Forelimb muscle (tissue), 1 donor: ENCODE measurements around the gene ZKSCAN4. TPM values are rescaled to one million over a fixed set of nuclear protein-coding genes. Genes with fewer than 3 reads are reported as not detected.
A peak's percentile ranks its signal among the peaks of the same experiment; 100 is the strongest.

Source experiments
- DNase-seq: peaks from one replicate; pipeline ENCODE4 v3.0.0-alpha.2; 2013; ENCODE audit warnings: low read depth
- polyA plus RNA-seq: library from polyadenylated mRNA; unstranded; fragments of 120-200 nt; gene quantifications from one replicate; pipeline ENCODE4 v1.2.1, GENCODE V29; 2013; ENCODE audit not compliant: insufficient read length

The ZKSCAN4 gene
- polyA plus RNA-seq, result 5.5 TPM

DNA sequence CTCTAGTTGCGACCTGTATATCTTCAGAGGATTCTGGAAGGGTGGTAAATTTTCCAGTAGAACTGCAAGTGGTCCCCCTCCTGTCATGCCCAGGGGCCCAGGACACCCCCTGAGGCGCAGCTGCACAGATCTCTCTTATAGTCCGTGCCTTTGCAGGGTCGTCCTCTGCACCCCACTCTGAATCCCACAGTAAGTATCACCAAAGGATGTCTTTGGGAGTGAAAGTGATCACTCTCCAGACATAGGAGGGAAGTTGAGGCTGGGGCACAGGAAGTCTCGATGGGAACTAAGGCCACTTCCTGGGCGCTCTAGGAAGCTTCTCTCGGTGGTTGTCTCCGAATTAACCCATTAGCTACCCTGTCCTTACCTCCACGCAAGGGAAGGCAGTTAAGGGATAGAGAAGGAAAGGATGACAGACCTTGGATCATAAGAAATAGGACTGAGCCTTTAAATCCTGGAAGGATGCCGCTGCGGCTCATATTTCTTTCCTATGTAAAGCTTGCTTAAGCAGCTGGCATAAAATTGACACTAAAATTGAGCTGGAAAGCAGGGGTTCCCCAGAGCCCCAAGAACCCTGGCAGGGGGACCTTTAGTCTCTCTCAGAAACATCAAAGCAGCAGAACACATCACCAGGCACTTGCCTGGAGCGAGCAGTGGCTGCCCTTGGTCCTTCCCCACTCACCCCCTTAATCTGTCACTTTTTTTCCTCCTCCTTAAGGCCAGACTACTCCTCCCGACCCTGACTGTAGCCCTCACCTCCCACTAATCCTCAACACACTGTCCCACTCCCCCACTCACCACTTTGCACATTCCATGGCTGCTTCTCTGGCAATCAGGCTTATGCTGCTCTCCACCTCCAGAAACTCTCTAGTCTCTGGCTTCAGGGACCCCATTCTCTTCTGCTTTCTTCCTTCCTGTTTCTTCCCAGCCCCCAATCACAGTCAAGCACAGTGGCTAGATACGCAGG is at the start of gene ZKSCAN4:
Gene ZKSCAN4 (minus strand): TSS at position 261 of the 967 bp plus-strand sequence. CDS start 289 bp downstream, outside the sequence.
- peak; percentile 81 for DNase-seq

GRCh38 chr6:28296520-28297060 is 44.5 kb upstream of the ZKSCAN4 start:
- DNase-seq, result no peak

GRCh38 chr6:28295326-28295725 is 43.3 kb upstream of the ZKSCAN4 start:
- no peak for DNase-seq

- DNase-seq, result no peak
Observed at GRCh38 chr6:28291573-28291972, 39.5 kb upstream of the ZKSCAN4 start.

GRCh38 chr6:28282926-28283325 is 30.9 kb upstream of the ZKSCAN4 start:
- no peak for DNase-seq

GRCh38 chr6:28281288-28282064 is 29.4 kb upstream of the ZKSCAN4 start, which contains the start of gene PGBD1:
Gene PGBD1 (plus strand): TSS chr6:28281572. CDS start chr6:28283814, 2,242 bp downstream.
- no peak for DNase-seq

DNA sequence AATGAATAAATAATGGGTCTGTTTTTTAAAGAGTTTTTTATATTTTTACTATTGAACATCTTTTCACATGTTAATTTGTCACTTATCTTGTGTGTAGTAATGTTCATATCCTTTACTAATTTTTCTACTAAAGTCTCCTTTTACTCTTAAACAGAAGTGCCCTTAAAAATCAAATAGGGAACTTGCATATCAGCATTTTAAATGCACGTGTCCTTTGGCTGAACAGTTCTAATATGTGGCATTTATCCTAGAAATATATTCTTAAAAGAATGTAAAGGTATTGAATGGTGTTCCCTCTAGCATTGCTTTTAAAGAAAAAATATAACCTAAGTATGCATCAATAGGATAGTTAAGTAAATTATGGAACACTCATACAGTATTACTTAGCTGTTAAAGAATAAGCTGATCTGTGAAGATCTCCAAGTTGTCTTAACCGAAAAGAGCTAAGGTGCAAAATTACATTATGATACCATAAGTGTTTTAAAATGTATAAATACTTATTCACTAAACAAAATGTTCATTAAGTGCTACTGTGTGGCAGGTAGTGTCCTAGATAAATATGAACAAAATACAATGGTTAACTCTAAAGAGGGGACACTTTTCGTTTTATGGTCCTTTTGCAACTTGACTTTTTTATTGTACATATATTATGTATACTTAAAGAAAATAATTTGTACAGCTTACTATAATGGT is 28.7 kb upstream of the ZKSCAN4 start:
- no peak for DNase-seq

- no peak for DNase-seq
Observed at GRCh38 chr6:28277746-28278145, 25.7 kb upstream of the ZKSCAN4 start.

- no peak for DNase-seq
Observed at GRCh38 chr6:28274888-28275287, 22.8 kb upstream of the ZKSCAN4 start.

DNA sequence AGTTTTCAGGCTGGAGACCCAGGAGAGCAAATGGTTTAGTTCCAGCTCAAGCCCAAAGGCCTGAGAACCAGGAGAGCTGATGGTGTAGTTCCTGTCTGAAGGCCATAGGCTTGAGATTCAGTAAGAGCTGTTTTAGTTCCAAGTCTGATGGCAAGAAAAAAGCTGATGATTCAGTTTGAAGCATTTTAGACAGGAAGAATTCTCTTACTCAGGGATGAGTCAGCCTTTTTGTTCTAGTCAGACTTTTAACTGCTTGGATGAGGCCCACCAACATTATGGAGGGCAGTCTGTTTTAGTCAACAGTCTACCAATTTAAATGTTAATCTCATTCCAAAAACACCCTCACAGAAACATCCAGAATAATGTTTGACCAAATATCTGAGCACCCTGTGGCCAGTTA is 17.4 kb upstream of the ZKSCAN4 start:
- no peak for DNase-seq

DNA sequence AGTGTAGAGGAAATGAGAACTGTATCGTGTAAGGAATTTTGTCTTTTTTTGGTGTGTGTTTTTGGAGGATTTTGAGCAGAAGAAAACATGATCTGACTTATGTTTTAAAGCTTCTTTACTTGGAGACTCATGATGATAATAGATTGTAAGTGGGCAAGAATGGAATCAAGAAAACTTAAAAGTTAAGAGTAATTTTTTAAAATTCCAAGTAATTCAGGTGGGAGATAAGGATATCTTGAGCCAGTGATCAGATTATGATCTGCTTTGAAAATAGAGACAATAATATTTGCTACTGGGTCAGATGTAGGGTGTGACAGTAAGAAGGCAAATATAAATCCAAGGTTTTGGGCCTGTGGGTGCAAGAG is 15.6 kb upstream of the ZKSCAN4 start:
- DNase-seq, result no peak

- DNase-seq, result peak; percentile 82
Observed at GRCh38 chr6:28266962-28267694, 15.1 kb upstream of the ZKSCAN4 start, which contains the start of gene ZSCAN26. Gene ZSCAN26 (plus strand): TSS chr6:28267143. CDS start chr6:28271920, 4,777 bp downstream.

- DNase-seq, result no peak
Observed at GRCh38 chr6:28266563-28266961, 14.5 kb upstream of the ZKSCAN4 start.

DNA sequence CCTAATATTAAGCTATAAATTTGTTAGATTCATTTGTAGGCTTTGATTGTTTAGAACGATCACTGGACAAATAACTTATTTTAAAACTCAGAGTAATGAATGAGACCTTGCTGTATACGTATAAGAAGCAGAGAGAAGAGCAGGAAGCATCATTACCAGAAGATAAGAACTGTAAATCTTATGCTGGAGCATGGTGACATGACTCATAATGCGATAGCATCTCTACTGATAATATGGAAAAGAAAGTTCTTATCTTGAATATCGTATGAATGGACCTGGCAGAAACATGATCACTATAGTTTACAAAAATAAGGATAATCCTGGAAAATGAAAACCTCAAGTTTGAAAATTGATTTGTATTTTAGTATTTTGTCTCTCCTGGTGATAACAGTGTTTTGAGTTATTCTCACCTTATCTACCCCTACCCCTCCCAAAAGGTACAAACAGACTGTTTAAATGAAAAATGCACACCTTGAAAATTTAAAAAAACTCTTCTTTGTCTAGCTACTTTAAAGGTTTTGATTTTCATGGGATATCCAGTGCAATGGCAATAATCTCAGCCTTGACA is 12.8 kb upstream of the ZKSCAN4 start:
- DNase-seq, result no peak

- DNase-seq, result no peak
Observed at GRCh38 chr6:28263922-28264321, 11.9 kb upstream of the ZKSCAN4 start.

GRCh38 chr6:28258877-28259777 is 7.1 kb upstream of the ZKSCAN4 start, which contains the start of gene NKAPL:
Gene NKAPL (plus strand): TSS chr6:28259297. CDS start chr6:28259372, 75 bp downstream.
- no peak for DNase-seq

GRCh38 chr6:28257042-28257441 is 5.0 kb upstream of the ZKSCAN4 start:
- no peak for DNase-seq

GRCh38 chr6:28254121-28254519 is 2.1 kb upstream of the ZKSCAN4 start:
- no peak for DNase-seq

DNA sequence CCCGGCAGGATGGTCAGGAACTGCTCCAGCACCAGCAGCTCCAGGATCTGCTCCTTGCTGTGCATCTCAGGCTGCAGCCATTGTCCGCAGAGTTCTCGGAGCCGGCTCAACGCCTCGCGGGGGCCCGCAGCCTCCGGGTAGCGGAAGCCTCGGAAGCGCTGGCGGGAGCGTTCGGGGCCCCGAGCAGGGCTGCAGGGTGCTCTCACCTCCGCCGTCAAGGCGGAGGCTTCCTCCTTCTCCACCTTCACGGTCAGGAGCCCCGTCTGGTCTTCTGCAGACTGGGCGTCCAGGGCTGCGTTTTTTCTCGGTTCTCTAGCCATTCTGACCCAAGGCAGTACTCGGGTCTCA is 434 bp downstream of the ZKSCAN4 start:
- DNase-seq, result no peak
